ENCODE measurements around the gene ABHD12. TPM values are rescaled to one million over a fixed set of nuclear protein-coding genes. Genes with fewer than 3 reads are reported as not detected.
"Not testable (repeated sequence)": the region's sequence is repeated elsewhere in the genome, so short reads cannot be mapped to it uniquely, and the experiment has no call there.

ABHD12 gene
- polyA plus RNA-seq, 4 donors: 28.0 to 93.9 (median 54.9) TPM

DNA sequence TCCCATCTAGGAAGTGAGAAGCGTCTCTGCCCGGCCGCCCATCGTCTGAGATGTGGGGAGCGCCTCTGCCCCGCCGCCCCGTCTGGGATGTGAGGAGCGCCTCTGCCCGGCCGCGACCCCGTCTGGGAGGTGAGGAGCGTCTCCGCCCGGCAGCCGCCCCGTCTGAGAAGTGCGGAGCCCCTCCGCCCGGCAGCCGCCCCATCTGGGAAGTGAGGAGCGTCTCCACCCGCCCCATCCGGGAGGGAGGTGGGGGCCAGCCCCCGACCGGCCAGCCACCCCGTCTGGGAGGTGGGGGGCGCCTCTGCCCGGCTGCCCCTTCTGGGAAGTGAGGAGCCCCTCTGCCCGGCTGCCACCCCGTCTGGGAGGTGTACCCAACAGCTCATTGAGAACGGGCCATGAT lies 77.9 kb downstream of the ABHD12 start:
- H3K27me3 ChIP-seq (ENCODE audit: control insufficient read depth in 3 of 3, insufficient read depth in 3 of 3, low read length in 3 of 3); H3K27ac ChIP-seq (ENCODE audit: low read depth in 1 of 3, low read length in 2 of 3); H3K9me3 ChIP-seq (ENCODE audit: control insufficient read depth in 2 of 2, insufficient read depth in 1 of 2, low read depth in 1 of 2, low read length in 1 of 2); H3K4me3 ChIP-seq (ENCODE audit: low read depth in 1 of 3, low read length in 3 of 3); FAIRE-seq; DNase-seq: not testable (repeated sequence)
- 93 to 97% (median 95%) methylated on average over 13 to 32 of the region's 33 CpGs for WGBS, 3 donors
- Histone ChIP-seq H3K36me3 (ENCODE audit: control insufficient read depth in 3 of 3, insufficient read depth in 2 of 3, low read depth in 1 of 3, low read length in 3 of 3) (peaks cover 0 to 48% (median 0%) of the 10 kb centered on the region in 3 donors), H3K4me1 (ENCODE audit: control insufficient read depth in 3 of 3, insufficient read depth in 2 of 3, low read depth in 1 of 3, low read length in 2 of 3) (peaks cover 14 to 32% (median 16%) of the 10 kb centered on the region in 3 donors)

DNA sequence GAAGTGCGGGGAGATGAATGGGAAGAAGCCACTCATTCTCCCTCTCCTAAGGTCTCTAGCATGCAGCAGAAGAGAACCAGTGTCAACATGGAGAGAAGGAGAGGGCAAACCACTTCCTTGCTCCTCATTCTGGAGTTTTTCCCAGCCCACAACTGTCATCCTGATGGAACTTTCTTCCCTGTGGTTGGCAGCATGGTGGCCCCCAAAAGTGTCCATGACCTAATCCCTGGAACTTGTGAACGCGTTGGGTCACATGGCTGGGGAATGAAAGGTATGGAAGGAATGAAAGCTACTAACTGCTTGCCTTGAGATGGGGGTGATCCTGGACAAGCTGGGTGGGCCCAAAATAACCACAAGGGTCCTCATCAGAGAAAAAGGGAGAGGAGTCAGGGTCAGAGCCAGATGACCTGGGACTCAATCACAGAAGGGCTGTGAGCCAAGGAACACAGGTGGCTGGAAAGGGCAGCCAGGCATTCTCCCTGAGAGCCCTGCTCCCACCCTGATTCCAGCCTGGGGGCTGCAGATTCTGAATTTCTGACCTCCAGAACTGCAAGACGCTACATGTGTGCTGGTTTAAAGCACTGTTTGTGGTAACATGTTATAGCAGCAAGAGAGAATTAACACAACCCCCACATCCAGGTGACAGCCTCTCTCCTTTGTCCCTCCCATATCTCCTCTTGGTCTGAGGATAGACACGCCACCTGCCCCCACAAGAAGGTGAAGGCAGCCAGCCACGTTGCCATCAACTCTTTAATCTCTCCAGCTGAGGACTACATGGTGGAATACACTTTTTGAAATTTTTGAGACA lies 79.5 kb downstream of the ABHD12 start:
- Histone ChIP-seq H3K9me3 (ENCODE audit: control insufficient read depth in 2 of 2, insufficient read depth in 1 of 2, low read depth in 1 of 2, low read length in 1 of 2) (no peaks in the 10 kb centered on the region), H3K36me3 (ENCODE audit: control insufficient read depth in 3 of 3, insufficient read depth in 2 of 3, low read depth in 1 of 3, low read length in 3 of 3) (peaks cover 0 to 46% (median 0%) of the 10 kb centered on the region in 3 donors), H3K27me3 (ENCODE audit: control insufficient read depth in 3 of 3, insufficient read depth in 3 of 3, low read length in 3 of 3) (no peaks in the 10 kb centered on the region), H3K27ac (ENCODE audit: low read depth in 1 of 3, low read length in 2 of 3) (peak overlapping the region; percentile 86 to 96 (median 96)), H3K4me1 (ENCODE audit: control insufficient read depth in 3 of 3, insufficient read depth in 2 of 3, low read depth in 1 of 3, low read length in 2 of 3) (peaks cover 14 to 38% (median 16%) of the 10 kb centered on the region in 3 donors), H3K4me3 (ENCODE audit: low read depth in 1 of 3, low read length in 3 of 3) (no peak overlapping the region)
- WGBS, 3 donors: 56 to 64% (median 61%) methylated on average over 6 of the region's 6 CpGs
- no peak for DNase-seq
- no peak for FAIRE-seq

GRCh38 chr20:25310268-25310920 lies 80.2 kb downstream of the ABHD12 start:
- FAIRE-seq (peak; percentile 65), DNase-seq (peak; percentile 94 to 95)
- Histone ChIP-seq H3K27me3 (ENCODE audit: control insufficient read depth in 3 of 3, insufficient read depth in 3 of 3, low read length in 3 of 3) (no peaks in the 10 kb centered on the region), H3K4me3 (ENCODE audit: low read depth in 1 of 3, low read length in 3 of 3) (peak overlapping the region in 1 of 3 donors; percentile 2), H3K36me3 (ENCODE audit: control insufficient read depth in 3 of 3, insufficient read depth in 2 of 3, low read depth in 1 of 3, low read length in 3 of 3) (peaks cover 0 to 44% (median 0%) of the 10 kb centered on the region in 3 donors), H3K27ac (ENCODE audit: low read depth in 1 of 3, low read length in 2 of 3) (peak overlapping the region; percentile 86 to 96 (median 96)), H3K9me3 (ENCODE audit: control insufficient read depth in 2 of 2, insufficient read depth in 1 of 2, low read depth in 1 of 2, low read length in 1 of 2) (no peaks in the 10 kb centered on the region), H3K4me1 (ENCODE audit: control insufficient read depth in 3 of 3, insufficient read depth in 2 of 3, low read depth in 1 of 3, low read length in 2 of 3) (peaks cover 14 to 38% (median 16%) of the 10 kb centered on the region in 3 donors)
- WGBS, 3 donors: 12 to 17% (median 16%) methylated on average over 6 of the region's 6 CpGs

- peak overlapping the region in 1 of 3 donors; percentile 2 for H3K4me3 ChIP-seq (ENCODE audit: low read depth in 1 of 3, low read length in 3 of 3)
- DNase-seq: peak; percentile 85 to 87
- FAIRE-seq: no peak
Measured at GRCh38 chr20:25309395-25310267, 81.0 kb downstream of the ABHD12 start.

GRCh38 chr20:25308671-25309394 lies 81.8 kb downstream of the ABHD12 start:
- WGBS, 3 donors: 85 to 89% (median 89%) methylated on average over 16 to 17 of the region's 17 CpGs
- Histone ChIP-seq H3K36me3 (ENCODE audit: control insufficient read depth in 3 of 3, insufficient read depth in 2 of 3, low read depth in 1 of 3, low read length in 3 of 3) (peaks cover 0 to 42% (median 0%) of the 10 kb centered on the region in 3 donors), H3K4me3 (ENCODE audit: low read depth in 1 of 3, low read length in 3 of 3) (no peak overlapping the region), H3K27me3 (ENCODE audit: control insufficient read depth in 3 of 3, insufficient read depth in 3 of 3, low read length in 3 of 3) (no peaks in the 10 kb centered on the region), H3K27ac (ENCODE audit: low read depth in 1 of 3, low read length in 2 of 3) (peak overlapping the region; percentile 86 to 96 (median 96)), H3K4me1 (ENCODE audit: control insufficient read depth in 3 of 3, insufficient read depth in 2 of 3, low read depth in 1 of 3, low read length in 2 of 3) (peaks cover 14 to 38% (median 16%) of the 10 kb centered on the region in 3 donors), H3K9me3 (ENCODE audit: control insufficient read depth in 2 of 2, insufficient read depth in 1 of 2, low read depth in 1 of 2, low read length in 1 of 2) (no peaks in the 10 kb centered on the region)
- no peak for FAIRE-seq
- DNase-seq: peak; percentile 22 to 39

More at GRCh38 chr20:25309395-25310267, 81.0 kb downstream of the ABHD12 start:
- WGBS, 3 donors: 31 to 55% (median 49%) methylated on average over 18 of the region's 18 CpGs
- peaks cover 14 to 38% (median 16%) of the 10 kb centered on the region in 3 donors for H3K4me1 ChIP-seq (ENCODE audit: control insufficient read depth in 3 of 3, insufficient read depth in 2 of 3, low read depth in 1 of 3, low read length in 2 of 3)
- peak overlapping the region; percentile 86 to 96 (median 96) for H3K27ac ChIP-seq (ENCODE audit: low read depth in 1 of 3, low read length in 2 of 3)
- H3K9me3 ChIP-seq (ENCODE audit: control insufficient read depth in 2 of 2, insufficient read depth in 1 of 2, low read depth in 1 of 2, low read length in 1 of 2): no peaks in the 10 kb centered on the region
- H3K36me3 ChIP-seq (ENCODE audit: control insufficient read depth in 3 of 3, insufficient read depth in 2 of 3, low read depth in 1 of 3, low read length in 3 of 3): peaks cover 0 to 41% (median 0%) of the 10 kb centered on the region in 3 donors
- no peaks in the 10 kb centered on the region for H3K27me3 ChIP-seq (ENCODE audit: control insufficient read depth in 3 of 3, insufficient read depth in 3 of 3, low read length in 3 of 3)

- Histone ChIP-seq H3K27ac (ENCODE audit: low read depth in 1 of 3, low read length in 2 of 3) (peak overlapping the region in 2 of 3 donors; percentile 96), H3K4me1 (ENCODE audit: control insufficient read depth in 3 of 3, insufficient read depth in 2 of 3, low read depth in 1 of 3, low read length in 2 of 3) (peaks cover 14 to 38% (median 16%) of the 10 kb centered on the region in 3 donors), H3K27me3 (ENCODE audit: control insufficient read depth in 3 of 3, insufficient read depth in 3 of 3, low read length in 3 of 3) (no peaks in the 10 kb centered on the region), H3K36me3 (ENCODE audit: control insufficient read depth in 3 of 3, insufficient read depth in 2 of 3, low read depth in 1 of 3, low read length in 3 of 3) (peaks cover 0 to 45% (median 0%) of the 10 kb centered on the region in 3 donors), H3K4me3 (ENCODE audit: low read depth in 1 of 3, low read length in 3 of 3) (no peak overlapping the region), H3K9me3 (ENCODE audit: control insufficient read depth in 2 of 2, insufficient read depth in 1 of 2, low read depth in 1 of 2, low read length in 1 of 2) (no peaks in the 10 kb centered on the region)
- 91 to 95% (median 94%) methylated on average over 13 of the region's 13 CpGs for WGBS, 3 donors
- FAIRE-seq (no peak), DNase-seq (no peak)
Measured at GRCh38 chr20:25308083-25308491, 82.5 kb downstream of the ABHD12 start.

DNA sequence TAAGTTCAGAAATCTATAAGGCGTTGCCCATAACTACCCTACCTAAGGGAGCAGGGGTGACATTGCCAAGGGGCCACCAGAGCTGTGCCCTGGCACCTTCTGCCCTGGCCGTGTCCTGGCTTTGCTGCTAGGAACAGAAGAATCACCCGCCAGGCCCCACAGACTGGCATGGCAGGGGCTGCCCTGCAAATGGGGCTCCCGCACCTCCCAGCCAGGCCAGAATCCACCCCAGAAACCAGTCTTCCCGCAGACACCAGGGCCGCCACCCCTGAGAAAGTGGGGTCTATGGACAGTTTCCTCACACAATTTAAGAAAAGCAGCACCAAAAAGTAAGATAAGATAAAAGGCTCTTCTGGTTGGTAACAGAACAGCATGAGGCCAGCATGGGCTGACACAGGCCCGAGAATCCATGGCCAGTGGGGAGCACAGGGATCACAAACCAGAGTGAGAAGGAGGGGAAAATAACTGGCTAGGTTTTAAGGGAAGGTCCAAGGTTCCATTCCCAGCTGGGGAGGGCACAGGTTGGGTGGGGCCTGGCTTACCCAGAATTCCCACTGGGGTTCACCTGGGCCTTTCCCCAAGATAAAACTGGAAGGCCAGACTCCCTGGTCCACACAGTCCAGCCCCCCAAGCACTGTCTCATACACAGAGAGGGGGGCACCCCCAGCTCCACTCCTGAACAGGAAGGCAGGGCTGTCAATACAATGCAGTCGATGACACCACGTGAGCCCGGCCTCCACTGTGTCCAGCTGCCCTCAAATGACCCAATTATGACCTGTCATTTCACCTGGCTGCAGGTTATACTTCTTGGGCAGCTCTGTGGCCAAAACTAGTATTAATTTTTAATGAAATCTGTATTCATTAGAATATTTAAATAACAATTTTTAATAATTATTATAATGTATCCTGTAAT lies 83.4 kb downstream of the ABHD12 start:
- FAIRE-seq (no peak), DNase-seq (peak in 1 of 2 donors; percentile 51)
- Histone ChIP-seq H3K4me1 (ENCODE audit: control insufficient read depth in 3 of 3, insufficient read depth in 2 of 3, low read depth in 1 of 3, low read length in 2 of 3) (peaks cover 14 to 38% (median 16%) of the 10 kb centered on the region in 3 donors), H3K4me3 (ENCODE audit: low read depth in 1 of 3, low read length in 3 of 3) (no peak overlapping the region), H3K36me3 (ENCODE audit: control insufficient read depth in 3 of 3, insufficient read depth in 2 of 3, low read depth in 1 of 3, low read length in 3 of 3) (peaks cover 0 to 54% (median 0%) of the 10 kb centered on the region in 3 donors), H3K27ac (ENCODE audit: low read depth in 1 of 3, low read length in 2 of 3) (peak overlapping the region in 1 of 3 donors; percentile 9), H3K27me3 (ENCODE audit: control insufficient read depth in 3 of 3, insufficient read depth in 3 of 3, low read length in 3 of 3) (no peaks in the 10 kb centered on the region), H3K9me3 (ENCODE audit: control insufficient read depth in 2 of 2, insufficient read depth in 1 of 2, low read depth in 1 of 2, low read length in 1 of 2) (no peaks in the 10 kb centered on the region)
- 86 to 89% (median 89%) methylated on average over 10 of the region's 10 CpGs for WGBS, 3 donors
